ENCODE data around the gene NRAP. TPM values are rescaled to one million over a fixed set of nuclear protein-coding genes. Genes with fewer than 3 reads are reported as not detected.

Gene NRAP
- total RNA-seq, 1 experiment from 2014 or later: 0.05 TPM

- BruUV-seq (replicated peaks): no TSS peak
- TF ChIP-seq, protein P1, sequence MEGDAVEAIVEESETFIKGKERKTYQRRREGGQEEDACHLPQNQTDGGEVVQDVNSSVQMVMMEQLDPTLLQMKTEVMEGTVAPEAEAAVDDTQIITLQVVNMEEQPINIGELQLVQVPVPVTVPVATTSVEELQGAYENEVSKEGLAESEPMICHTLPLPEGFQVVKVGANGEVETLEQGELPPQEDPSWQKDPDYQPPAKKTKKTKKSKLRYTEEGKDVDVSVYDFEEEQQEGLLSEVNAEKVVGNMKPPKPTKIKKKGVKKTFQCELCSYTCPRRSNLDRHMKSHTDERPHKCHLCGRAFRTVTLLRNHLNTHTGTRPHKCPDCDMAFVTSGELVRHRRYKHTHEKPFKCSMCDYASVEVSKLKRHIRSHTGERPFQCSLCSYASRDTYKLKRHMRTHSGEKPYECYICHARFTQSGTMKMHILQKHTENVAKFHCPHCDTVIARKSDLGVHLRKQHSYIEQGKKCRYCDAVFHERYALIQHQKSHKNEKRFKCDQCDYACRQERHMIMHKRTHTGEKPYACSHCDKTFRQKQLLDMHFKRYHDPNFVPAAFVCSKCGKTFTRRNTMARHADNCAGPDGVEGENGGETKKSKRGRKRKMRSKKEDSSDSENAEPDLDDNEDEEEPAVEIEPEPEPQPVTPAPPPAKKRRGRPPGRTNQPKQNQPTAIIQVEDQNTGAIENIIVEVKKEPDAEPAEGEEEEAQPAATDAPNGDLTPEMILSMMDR (IDR thresholded peaks at IDR 0.05; ENCODE audit: insufficient read depth in 1 of 2, low read depth in 1 of 2, low read length in 1 of 2, severe bottlenecking in 1 of 2, unreplicated experiment in 1 of 2): no peak
- no peak overlapping the region for H3K27ac Mint-ChIP-seq (ENCODE audit: unreplicated experiment)
Observed at GRCh38 chr10:113631684-113632367, 32.0 kb downstream of the NRAP start.

DNA sequence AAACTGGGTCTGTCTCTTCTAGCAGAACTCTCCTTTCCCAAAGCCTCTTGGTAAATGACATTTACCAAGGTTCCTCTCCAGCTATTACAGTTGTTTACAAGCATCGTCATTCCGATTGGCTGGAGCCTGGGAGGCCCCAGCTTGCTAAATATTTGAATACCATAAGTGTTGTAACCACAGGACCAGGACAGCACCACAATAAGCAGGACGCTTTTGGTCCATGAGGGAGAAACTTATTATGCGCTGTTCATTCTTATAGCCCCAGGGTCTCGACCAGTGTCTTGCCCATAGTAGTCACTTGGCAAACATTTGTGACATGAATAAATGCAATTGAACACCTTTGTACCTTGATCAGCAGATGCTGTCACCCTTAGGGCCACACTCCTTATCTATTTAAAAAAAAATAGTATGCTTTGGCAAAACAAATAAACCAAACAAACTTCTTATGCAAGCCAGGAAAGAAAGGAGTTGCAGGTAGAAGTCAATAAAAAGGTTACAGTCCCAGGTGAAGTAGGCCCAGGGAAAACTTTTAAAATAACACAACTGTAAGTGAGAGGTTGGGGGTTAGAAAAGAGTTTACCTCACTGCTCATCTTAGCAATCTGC lies 32.8 kb downstream of the NRAP start:
- Mint-ChIP-seq H3K27me3 (ENCODE audit: insufficient read depth, unreplicated experiment) (no peaks in the 10 kb centered on the region), H3K27ac (ENCODE audit: unreplicated experiment) (no peak overlapping the region), H3K4me3 (ENCODE audit: unreplicated experiment) (no peak overlapping the region), H3K36me3 (ENCODE audit: insufficient read depth, unreplicated experiment) (no peaks in the 10 kb centered on the region), H3K4me1 (ENCODE audit: low read depth, unreplicated experiment) (no peaks in the 10 kb centered on the region), H3K9me3 (ENCODE audit: unreplicated experiment) (no peaks in the 10 kb centered on the region)
- Histone ChIP-seq H3K27me3 (replicated peaks; ENCODE audit: control insufficient read depth, insufficient read depth, low read length) (no peaks in the 10 kb centered on the region), H3K4me1 (0 out of 2 replicates have a peak, but pooled peaks cover 3% of the 10 kb centered on the region), H3K9me3 (no peaks in the 10 kb centered on the region), H3K36me3 (ENCODE audit: control insufficient read depth, insufficient read depth, low read length) (no peaks in the 10 kb centered on the region), H3K4me3 (ENCODE audit: low read depth, low read length) (no peak overlapping the region)
- ChIA-PET CTCF (no interaction called here), POLR2A (no interaction called here)
- BruUV-seq (replicated peaks): no TSS peak
- intact Hi-C loops (cut with micrococcal nuclease; ENCODE audit: unreplicated experiment): no loop called here
- no peak for DNase-seq
- TF ChIP-seq, protein P1 (IDR thresholded peaks at IDR 0.05; ENCODE audit: insufficient read depth in 1 of 2, low read depth in 1 of 2, low read length in 1 of 2, severe bottlenecking in 1 of 2, unreplicated experiment in 1 of 2): no peak

More at GRCh38 chr10:113631684-113632367, 32.0 kb downstream of the NRAP start:
- Histone ChIP-seq H3K4me3 (ENCODE audit: low read depth, low read length) (no peak overlapping the region), H3K4me1 (0 out of 2 replicates have a peak, but pooled peaks cover 3% of the 10 kb centered on the region), H3K27me3 (replicated peaks; ENCODE audit: control insufficient read depth, insufficient read depth, low read length) (no peaks in the 10 kb centered on the region), H3K36me3 (ENCODE audit: control insufficient read depth, insufficient read depth, low read length) (no peaks in the 10 kb centered on the region), H3K9me3 (no peaks in the 10 kb centered on the region)
- no peak for DNase-seq
- ChIA-PET POLR2A (no interaction called here), CTCF (no interaction called here)
- Mint-ChIP-seq H3K27me3 (ENCODE audit: insufficient read depth, unreplicated experiment) (no peaks in the 10 kb centered on the region), H3K36me3 (ENCODE audit: insufficient read depth, unreplicated experiment) (no peaks in the 10 kb centered on the region), H3K9me3 (ENCODE audit: unreplicated experiment) (no peaks in the 10 kb centered on the region), H3K4me1 (ENCODE audit: low read depth, unreplicated experiment) (no peaks in the 10 kb centered on the region), H3K4me3 (ENCODE audit: unreplicated experiment) (no peak overlapping the region)
- intact Hi-C loops (cut with micrococcal nuclease; ENCODE audit: unreplicated experiment): no loop called here

DNA sequence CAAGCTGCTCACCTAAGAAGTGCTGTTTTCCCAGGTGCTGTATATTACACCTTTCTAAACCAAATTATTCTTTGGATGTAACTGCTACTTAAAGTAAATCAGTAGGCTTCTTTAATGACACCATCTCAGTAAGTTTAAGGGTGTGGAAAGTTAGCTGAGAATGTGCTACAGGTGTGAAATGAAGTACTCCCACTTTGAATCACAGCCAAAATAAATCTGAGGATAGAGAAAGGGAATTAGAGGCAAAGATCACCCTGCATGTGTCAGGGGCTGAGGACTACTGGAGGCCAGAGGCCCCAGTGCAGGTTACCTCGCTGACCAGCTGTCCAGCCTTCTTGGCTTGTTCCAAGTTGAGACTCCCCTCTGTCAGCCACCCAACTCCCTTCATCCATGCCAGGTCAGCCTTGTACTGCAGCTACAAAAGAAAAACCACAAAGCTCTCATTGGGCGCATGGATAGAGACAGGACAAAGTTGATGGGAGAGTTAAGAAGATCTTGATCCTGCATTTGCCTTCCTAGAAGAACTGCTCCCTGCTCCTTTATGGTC lies 35.2 kb downstream of the NRAP start:
- Mint-ChIP-seq H3K4me1 (ENCODE audit: low read depth, unreplicated experiment) (peaks cover 8% of the 10 kb centered on the region), H3K4me3 (ENCODE audit: unreplicated experiment) (no peak overlapping the region), H3K27me3 (ENCODE audit: insufficient read depth, unreplicated experiment) (no peaks in the 10 kb centered on the region), H3K27ac (ENCODE audit: unreplicated experiment) (no peak overlapping the region), H3K9me3 (ENCODE audit: unreplicated experiment) (no peaks in the 10 kb centered on the region), H3K36me3 (ENCODE audit: insufficient read depth, unreplicated experiment) (no peaks in the 10 kb centered on the region)
- TF ChIP-seq, protein P1 (IDR thresholded peaks at IDR 0.05; ENCODE audit: insufficient read depth in 1 of 2, low read depth in 1 of 2, low read length in 1 of 2, severe bottlenecking in 1 of 2, unreplicated experiment in 1 of 2): no peak
- H3K27me3 ChIP-seq (replicated peaks; ENCODE audit: control insufficient read depth, insufficient read depth, low read length): no peaks in the 10 kb centered on the region
- no peaks in the 10 kb centered on the region for H3K36me3 ChIP-seq (ENCODE audit: control insufficient read depth, insufficient read depth, low read length)
- H3K4me1 ChIP-seq: 0 out of 2 replicates have a peak, but pooled peaks cover 7% of the 10 kb centered on the region
- no peak for DNase-seq
- H3K4me3 ChIP-seq (ENCODE audit: low read depth, low read length): no peak overlapping the region
- intact Hi-C loops (cut with micrococcal nuclease; ENCODE audit: unreplicated experiment): no loop called here
- H3K9me3 ChIP-seq: no peaks in the 10 kb centered on the region
- ChIA-PET POLR2A (no interaction called here), CTCF (no interaction called here)
- BruUV-seq (replicated peaks): no TSS peak

Measured in Caco-2 (cell line).